Measurements from ENCODE around the gene KCNIP1. TPM values are rescaled to one million over a fixed set of nuclear protein-coding genes. Genes with fewer than 3 reads are reported as not detected.

Gene KCNIP1
- polyA plus RNA-seq, 1 donor from 2014 or later = 13.8 TPM

DNA sequence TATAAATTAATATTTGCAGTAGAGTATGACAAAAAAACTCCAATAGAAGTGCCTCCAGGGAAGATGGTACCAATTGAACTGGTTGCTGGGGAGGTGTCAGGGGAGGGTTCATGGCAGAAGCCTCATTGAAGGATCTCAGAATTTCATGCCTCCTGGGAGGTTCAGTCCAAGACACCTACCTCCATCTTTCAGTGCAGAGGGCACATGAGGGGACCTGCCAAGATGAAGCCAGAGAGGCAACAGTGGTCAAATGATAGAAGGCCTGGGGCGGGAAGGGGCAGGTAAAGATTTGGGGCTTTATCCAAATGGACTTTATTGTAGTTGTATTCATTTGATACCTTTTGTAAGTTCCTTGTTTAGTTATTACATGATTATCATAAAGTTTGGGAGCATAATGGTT is 25.9 kb upstream of the KCNIP1 start:
- no peaks in the 10 kb centered on the region for H3K9me3 ChIP-seq (ENCODE audit: low read length)
- H3K4me3 ChIP-seq (ENCODE audit: low read length) = no peak overlapping the region
- no peaks in the 10 kb centered on the region for H3K9me2 ChIP-seq (ENCODE audit: insufficient read depth, low read length)
- H3K79me2 ChIP-seq (replicated peaks; ENCODE audit: insufficient read depth, low read length) = no peaks in the 10 kb centered on the region
- H3K9ac ChIP-seq (ENCODE audit: low read length) = no peak overlapping the region
- no peaks in the 10 kb centered on the region for H3F3A ChIP-seq (ENCODE audit: insufficient read depth, low read length, poor library complexity, severe bottlenecking)
- TF ChIP-seq SMC3 (conservative IDR thresholded peaks at IDR 0.05; ENCODE audit: poor library complexity) = no peak
- no peak for TF ChIP-seq MXI1 (conservative IDR thresholded peaks at IDR 0.05; ENCODE audit: poor library complexity, severe bottlenecking)
- no peak for TF ChIP-seq TAF1 (IDR thresholded peaks at IDR 0.05; ENCODE audit: low read depth)
- TF ChIP-seq EP300 (conservative IDR thresholded peaks at IDR 0.05; ENCODE audit: poor library complexity, severe bottlenecking) = no peak
- H3K27me3 ChIP-seq (ENCODE audit: insufficient read depth, low read depth, low read length) = no peaks in the 10 kb centered on the region
- H4K20me1 ChIP-seq (ENCODE audit: insufficient read depth) = no peaks in the 10 kb centered on the region
- no peak overlapping the region for H2AFZ ChIP-seq (ENCODE audit: low read depth, low read length)
- no peak overlapping the region for H3K4me2 ChIP-seq (ENCODE audit: low read length)
- H3K27ac ChIP-seq (ENCODE audit: low read length) = no peak overlapping the region
- no peaks in the 10 kb centered on the region for H3K36me3 ChIP-seq (ENCODE audit: insufficient read depth, low read length)

DNA sequence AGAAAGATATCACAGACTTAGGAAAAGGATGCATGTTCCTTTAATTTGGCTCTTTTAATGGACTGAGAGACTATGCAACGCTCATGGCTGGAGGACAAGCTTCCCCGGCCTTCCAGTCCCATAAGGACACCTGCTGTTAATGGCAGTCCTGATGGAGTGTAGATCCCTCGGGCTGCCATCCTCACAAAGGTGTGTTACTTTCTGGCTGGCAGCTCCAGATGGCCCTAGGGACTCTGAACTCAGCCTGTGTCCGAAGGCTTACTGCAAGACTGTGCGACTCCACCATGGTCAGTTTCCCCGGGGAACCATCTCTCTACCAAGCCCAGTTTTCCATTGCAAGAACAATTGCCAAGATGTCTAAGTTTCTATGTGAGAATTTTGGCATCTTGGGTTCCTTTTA is 25.5 kb upstream of the KCNIP1 start:
- H3K79me2 ChIP-seq (replicated peaks; ENCODE audit: insufficient read depth, low read length) = no peaks in the 10 kb centered on the region
- no peak overlapping the region for H3K4me2 ChIP-seq (ENCODE audit: low read length)
- H3K36me3 ChIP-seq (ENCODE audit: insufficient read depth, low read length) = no peaks in the 10 kb centered on the region
- no peak overlapping the region for H3K9ac ChIP-seq (ENCODE audit: low read length)
- no peak overlapping the region for H3K4me3 ChIP-seq (ENCODE audit: low read length)
- TF ChIP-seq EZH2 (IDR thresholded peaks at IDR 0.05; ENCODE audit: borderline replicate concordance, insufficient read depth, low read length, poor library complexity, severe bottlenecking) = no peak
- TF ChIP-seq MXI1 (conservative IDR thresholded peaks at IDR 0.05; ENCODE audit: poor library complexity, severe bottlenecking) = no peak
- no peak for TF ChIP-seq SMC3 (conservative IDR thresholded peaks at IDR 0.05; ENCODE audit: poor library complexity)
- no peak for TF ChIP-seq EP300 (conservative IDR thresholded peaks at IDR 0.05; ENCODE audit: poor library complexity, severe bottlenecking)
- no peak for TF ChIP-seq RAD21 (conservative IDR thresholded peaks at IDR 0.05)
- TF ChIP-seq, protein P1, sequence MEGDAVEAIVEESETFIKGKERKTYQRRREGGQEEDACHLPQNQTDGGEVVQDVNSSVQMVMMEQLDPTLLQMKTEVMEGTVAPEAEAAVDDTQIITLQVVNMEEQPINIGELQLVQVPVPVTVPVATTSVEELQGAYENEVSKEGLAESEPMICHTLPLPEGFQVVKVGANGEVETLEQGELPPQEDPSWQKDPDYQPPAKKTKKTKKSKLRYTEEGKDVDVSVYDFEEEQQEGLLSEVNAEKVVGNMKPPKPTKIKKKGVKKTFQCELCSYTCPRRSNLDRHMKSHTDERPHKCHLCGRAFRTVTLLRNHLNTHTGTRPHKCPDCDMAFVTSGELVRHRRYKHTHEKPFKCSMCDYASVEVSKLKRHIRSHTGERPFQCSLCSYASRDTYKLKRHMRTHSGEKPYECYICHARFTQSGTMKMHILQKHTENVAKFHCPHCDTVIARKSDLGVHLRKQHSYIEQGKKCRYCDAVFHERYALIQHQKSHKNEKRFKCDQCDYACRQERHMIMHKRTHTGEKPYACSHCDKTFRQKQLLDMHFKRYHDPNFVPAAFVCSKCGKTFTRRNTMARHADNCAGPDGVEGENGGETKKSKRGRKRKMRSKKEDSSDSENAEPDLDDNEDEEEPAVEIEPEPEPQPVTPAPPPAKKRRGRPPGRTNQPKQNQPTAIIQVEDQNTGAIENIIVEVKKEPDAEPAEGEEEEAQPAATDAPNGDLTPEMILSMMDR (IDR thresholded peaks at IDR 0.05; ENCODE audit: poor library complexity, severe bottlenecking) = no peak
- no peak for TF ChIP-seq TAF1 (IDR thresholded peaks at IDR 0.05; ENCODE audit: low read depth)
- TF ChIP-seq, protein P2, sequence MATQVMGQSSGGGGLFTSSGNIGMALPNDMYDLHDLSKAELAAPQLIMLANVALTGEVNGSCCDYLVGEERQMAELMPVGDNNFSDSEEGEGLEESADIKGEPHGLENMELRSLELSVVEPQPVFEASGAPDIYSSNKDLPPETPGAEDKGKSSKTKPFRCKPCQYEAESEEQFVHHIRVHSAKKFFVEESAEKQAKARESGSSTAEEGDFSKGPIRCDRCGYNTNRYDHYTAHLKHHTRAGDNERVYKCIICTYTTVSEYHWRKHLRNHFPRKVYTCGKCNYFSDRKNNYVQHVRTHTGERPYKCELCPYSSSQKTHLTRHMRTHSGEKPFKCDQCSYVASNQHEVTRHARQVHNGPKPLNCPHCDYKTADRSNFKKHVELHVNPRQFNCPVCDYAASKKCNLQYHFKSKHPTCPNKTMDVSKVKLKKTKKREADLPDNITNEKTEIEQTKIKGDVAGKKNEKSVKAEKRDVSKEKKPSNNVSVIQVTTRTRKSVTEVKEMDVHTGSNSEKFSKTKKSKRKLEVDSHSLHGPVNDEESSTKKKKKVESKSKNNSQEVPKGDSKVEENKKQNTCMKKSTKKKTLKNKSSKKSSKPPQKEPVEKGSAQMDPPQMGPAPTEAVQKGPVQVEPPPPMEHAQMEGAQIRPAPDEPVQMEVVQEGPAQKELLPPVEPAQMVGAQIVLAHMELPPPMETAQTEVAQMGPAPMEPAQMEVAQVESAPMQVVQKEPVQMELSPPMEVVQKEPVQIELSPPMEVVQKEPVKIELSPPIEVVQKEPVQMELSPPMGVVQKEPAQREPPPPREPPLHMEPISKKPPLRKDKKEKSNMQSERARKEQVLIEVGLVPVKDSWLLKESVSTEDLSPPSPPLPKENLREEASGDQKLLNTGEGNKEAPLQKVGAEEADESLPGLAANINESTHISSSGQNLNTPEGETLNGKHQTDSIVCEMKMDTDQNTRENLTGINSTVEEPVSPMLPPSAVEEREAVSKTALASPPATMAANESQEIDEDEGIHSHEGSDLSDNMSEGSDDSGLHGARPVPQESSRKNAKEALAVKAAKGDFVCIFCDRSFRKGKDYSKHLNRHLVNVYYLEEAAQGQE (IDR thresholded peaks at IDR 0.05; ENCODE audit: borderline replicate concordance) = no peak
- no peak for TF ChIP-seq POLR2AphosphoS5 (IDR thresholded peaks at IDR 0.05)
- no peaks in the 10 kb centered on the region for H3K9me3 ChIP-seq (ENCODE audit: low read length)
- H3F3A ChIP-seq (ENCODE audit: insufficient read depth, low read length, poor library complexity, severe bottlenecking) = no peaks in the 10 kb centered on the region
- no peaks in the 10 kb centered on the region for H3K27me3 ChIP-seq (ENCODE audit: insufficient read depth, low read depth, low read length)
- no peaks in the 10 kb centered on the region for H3K9me2 ChIP-seq (ENCODE audit: insufficient read depth, low read length)
- H3K27ac ChIP-seq (ENCODE audit: low read length) = no peak overlapping the region
- no peak overlapping the region for H2AFZ ChIP-seq (ENCODE audit: low read depth, low read length)
- no peaks in the 10 kb centered on the region for H4K20me1 ChIP-seq (ENCODE audit: insufficient read depth)
